Osteoblast (primary cell): Measurements from ENCODE around the gene ACVR1. TPM values are rescaled to one million over a fixed set of nuclear protein-coding genes. Genes with fewer than 3 reads are reported as not detected.

Experiments
- DNase-seq: peaks from one replicate; pipeline ENCODE4 v3.0.0; 2011; ENCODE audit warnings: low spot score, mixed read lengths; ENCODE audit not compliant: insufficient read length; ENCODE audit errors: missing footprints
- H2AFZ ChIP-seq: 2 replicates; pipeline ENCODE4 v1.6.0; 2011; ENCODE audit warnings: mild to moderate bottlenecking, low read length
- H3K27ac ChIP-seq: 2 replicates; pipeline ENCODE4 v1.5.1; 2011; ENCODE audit warnings: mild to moderate bottlenecking, low read depth, low read length, moderate library complexity
- H3K27me3 ChIP-seq: 2 replicates; pipeline ENCODE4 v1.6.0; 2012; ENCODE audit warnings: mild to moderate bottlenecking, control low read depth, inconsistent platforms, low read length, moderate library complexity; ENCODE audit not compliant: insufficient read depth
- H3K36me3 ChIP-seq: 2 replicates; pipeline ENCODE4 v1.5.1; 2011; ENCODE audit warnings: mild to moderate bottlenecking, low read length, control low read depth, moderate library complexity; ENCODE audit not compliant: insufficient read depth
- H3K4me1 ChIP-seq: 2 replicates; pipeline ENCODE4 v1.5.1; 2011; ENCODE audit warnings: mild to moderate bottlenecking, low read length, control low read depth, moderate library complexity; ENCODE audit not compliant: insufficient read depth
- H3K4me2 ChIP-seq: 2 replicates; pipeline ENCODE4 v1.6.0; 2011; ENCODE audit warnings: mild to moderate bottlenecking, low read length; ENCODE audit not compliant: insufficient read depth
- H3K4me3 ChIP-seq: fragments of 200-600 bp; sonication (generic); 3 replicates; pipeline ENCODE4 v1.5.1; 2012; ENCODE audit warnings: mild to moderate bottlenecking, low read length, inconsistent platforms; ENCODE audit not compliant: insufficient read depth
- H3K79me2 ChIP-seq: 2 replicates; pipeline ENCODE4 v1.6.0; 2012; ENCODE audit warnings: mild to moderate bottlenecking, low read length, control low read depth, inconsistent platforms; ENCODE audit not compliant: insufficient read depth
- H3K9me3 ChIP-seq: 2 replicates; pipeline ENCODE4 v1.5.1; 2011; ENCODE audit warnings: low read depth, low read length, control low read depth
- H4K20me1 ChIP-seq: 2 replicates; pipeline ENCODE4 v1.6.0; 2012; ENCODE audit warnings: mild to moderate bottlenecking, low read length, control low read depth; ENCODE audit not compliant: insufficient read depth
- total RNA-seq: library from RNA; depleted of rRNA; stranded (reverse); fragments of >200 nt; gene quantifications from 2 replicates; pipeline ENCODE4 v1.2.3, GENCODE V29; 2012
- TF ChIP-seq, protein P1 (sequence below): IDR thresholded peaks from 2 replicates; pipeline ENCODE4 v1.5.1; 2011; ENCODE audit warnings: mild to moderate bottlenecking, low read depth, low read length, moderate library complexity; ENCODE audit errors: extremely low read depth

Gene ACVR1
- total RNA-seq, 1 donor, result 52.5 TPM

DNA sequence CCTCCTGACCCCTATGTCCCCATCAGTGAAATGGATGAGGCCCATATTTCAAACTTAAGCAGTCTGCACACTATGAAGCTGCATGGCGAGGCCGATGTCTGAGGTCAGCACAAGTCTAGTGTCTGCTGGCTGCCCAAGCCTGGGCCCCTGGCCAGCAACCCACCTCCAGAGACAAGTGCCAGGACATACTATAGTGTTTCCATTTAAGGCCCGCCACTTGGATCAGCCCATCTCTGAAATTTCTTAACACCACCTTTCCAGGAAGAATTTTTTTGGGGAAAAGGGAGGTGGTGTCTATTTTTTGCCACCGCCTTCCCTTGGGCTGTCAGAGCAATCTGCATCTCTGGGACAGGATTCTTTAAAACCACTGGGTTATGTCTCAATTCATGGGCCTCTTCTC is 1.8 kb downstream of the ACVR1 start:
- DNase-seq, result no peak
- H3K27me3 ChIP-seq, result no peaks in the 10 kb centered on the region
- H4K20me1 ChIP-seq, result peaks cover 45% of the 10 kb centered on the region
- peaks cover 54% of the 10 kb centered on the region for H3K79me2 ChIP-seq
- H3K27ac ChIP-seq, result peak overlapping the region; percentile 84
- H3K9me3 ChIP-seq, result no peaks in the 10 kb centered on the region
- H3K36me3 ChIP-seq, result no peaks in the 10 kb centered on the region
- TF ChIP-seq, protein P1, sequence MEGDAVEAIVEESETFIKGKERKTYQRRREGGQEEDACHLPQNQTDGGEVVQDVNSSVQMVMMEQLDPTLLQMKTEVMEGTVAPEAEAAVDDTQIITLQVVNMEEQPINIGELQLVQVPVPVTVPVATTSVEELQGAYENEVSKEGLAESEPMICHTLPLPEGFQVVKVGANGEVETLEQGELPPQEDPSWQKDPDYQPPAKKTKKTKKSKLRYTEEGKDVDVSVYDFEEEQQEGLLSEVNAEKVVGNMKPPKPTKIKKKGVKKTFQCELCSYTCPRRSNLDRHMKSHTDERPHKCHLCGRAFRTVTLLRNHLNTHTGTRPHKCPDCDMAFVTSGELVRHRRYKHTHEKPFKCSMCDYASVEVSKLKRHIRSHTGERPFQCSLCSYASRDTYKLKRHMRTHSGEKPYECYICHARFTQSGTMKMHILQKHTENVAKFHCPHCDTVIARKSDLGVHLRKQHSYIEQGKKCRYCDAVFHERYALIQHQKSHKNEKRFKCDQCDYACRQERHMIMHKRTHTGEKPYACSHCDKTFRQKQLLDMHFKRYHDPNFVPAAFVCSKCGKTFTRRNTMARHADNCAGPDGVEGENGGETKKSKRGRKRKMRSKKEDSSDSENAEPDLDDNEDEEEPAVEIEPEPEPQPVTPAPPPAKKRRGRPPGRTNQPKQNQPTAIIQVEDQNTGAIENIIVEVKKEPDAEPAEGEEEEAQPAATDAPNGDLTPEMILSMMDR, result no peak
- H2AFZ ChIP-seq, result no peak overlapping the region
- H3K4me3 ChIP-seq, result peak overlapping the region; percentile 79
- peaks cover 12% of the 10 kb centered on the region for H3K4me1 ChIP-seq
- peak overlapping the region; percentile 89 for H3K4me2 ChIP-seq

DNA sequence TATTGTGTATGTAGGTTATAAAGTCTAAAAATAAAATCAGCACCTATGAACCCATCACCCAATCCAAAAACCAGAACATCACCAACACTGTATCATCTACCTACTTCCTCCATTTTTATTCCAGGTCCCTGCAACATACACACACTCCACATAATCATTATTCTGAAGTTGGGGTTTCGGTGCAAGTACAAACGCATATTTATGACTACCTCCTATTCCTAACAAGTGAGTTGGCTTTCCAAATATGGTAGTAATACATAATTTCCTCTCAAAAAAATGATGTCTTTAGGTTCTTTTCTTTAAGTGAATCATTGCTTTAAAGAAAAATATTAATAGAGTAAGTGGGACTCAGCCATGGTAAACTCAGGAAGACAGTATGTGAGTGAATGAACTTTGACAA is 3.3 kb downstream of the ACVR1 start:
- H4K20me1 ChIP-seq, result peaks cover 54% of the 10 kb centered on the region
- H3K27me3 ChIP-seq, result no peaks in the 10 kb centered on the region
- no peak overlapping the region for H2AFZ ChIP-seq
- H3K9me3 ChIP-seq, result no peaks in the 10 kb centered on the region
- H3K4me2 ChIP-seq, result no peak overlapping the region
- no peak overlapping the region for H3K27ac ChIP-seq
- TF ChIP-seq, protein P1, result no peak
- H3K36me3 ChIP-seq, result no peaks in the 10 kb centered on the region
- H3K4me1 ChIP-seq, result peaks cover 12% of the 10 kb centered on the region
- H3K79me2 ChIP-seq, result peaks cover 68% of the 10 kb centered on the region
- no peak for DNase-seq
- H3K4me3 ChIP-seq, result no peak overlapping the region

DNA sequence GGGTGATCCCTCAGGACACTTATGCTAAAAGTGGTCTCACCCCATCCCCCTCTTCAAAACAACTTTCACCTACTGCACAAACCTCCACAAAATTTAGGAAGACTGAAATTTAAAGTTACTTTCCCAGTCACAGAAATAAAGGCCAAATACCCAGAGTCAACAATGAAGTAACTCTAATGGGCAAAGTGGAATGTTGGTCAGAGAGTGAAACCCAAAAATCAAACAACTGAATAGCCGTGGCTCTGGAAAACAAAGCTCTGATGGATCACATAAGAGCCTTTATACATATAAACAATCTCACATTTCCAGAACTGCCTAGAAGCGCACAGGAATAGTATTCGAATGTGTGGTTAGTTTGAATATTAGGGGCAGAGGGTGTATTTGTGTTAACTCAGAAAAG is 4.7 kb downstream of the ACVR1 start:
- no peak overlapping the region for H3K27ac ChIP-seq
- no peaks in the 10 kb centered on the region for H3K36me3 ChIP-seq
- peaks cover 16% of the 10 kb centered on the region for H3K4me1 ChIP-seq
- H2AFZ ChIP-seq, result no peak overlapping the region
- H3K4me2 ChIP-seq, result peak overlapping the region; percentile 38
- H3K27me3 ChIP-seq, result no peaks in the 10 kb centered on the region
- no peak for DNase-seq
- TF ChIP-seq, protein P1, result no peak
- no peaks in the 10 kb centered on the region for H3K9me3 ChIP-seq
- H4K20me1 ChIP-seq, result peaks cover 67% of the 10 kb centered on the region
- H3K79me2 ChIP-seq, result peaks cover 82% of the 10 kb centered on the region
- no peak overlapping the region for H3K4me3 ChIP-seq

DNA sequence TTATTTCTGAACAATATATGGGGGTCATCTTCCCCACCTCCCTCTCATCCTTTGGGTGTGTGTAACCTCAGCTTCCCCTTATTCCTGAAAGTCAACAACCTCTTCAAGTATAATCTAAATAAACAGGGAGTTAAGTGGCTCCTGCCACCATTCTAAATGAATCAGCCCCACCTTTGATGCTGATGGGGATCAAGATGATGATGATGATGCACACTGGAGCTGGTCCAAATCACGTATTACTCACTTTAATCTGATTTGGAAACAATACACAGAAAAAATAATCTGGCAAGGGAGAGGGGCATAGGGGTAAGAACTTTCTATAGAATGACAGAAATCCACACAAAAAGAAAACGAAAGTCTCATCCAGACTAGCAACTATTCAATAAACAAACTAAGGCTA is 7.1 kb downstream of the ACVR1 start:
- H3K27me3 ChIP-seq, result no peaks in the 10 kb centered on the region
- H3K4me2 ChIP-seq, result no peak overlapping the region
- peaks cover 99% of the 10 kb centered on the region for H3K79me2 ChIP-seq
- DNase-seq, result no peak
- H4K20me1 ChIP-seq, result peaks cover 72% of the 10 kb centered on the region
- H3K36me3 ChIP-seq, result no peaks in the 10 kb centered on the region
- TF ChIP-seq, protein P1, result no peak
- no peak overlapping the region for H3K27ac ChIP-seq
- no peak overlapping the region for H2AFZ ChIP-seq
- H3K4me3 ChIP-seq, result no peak overlapping the region
- H3K9me3 ChIP-seq, result no peaks in the 10 kb centered on the region
- peaks cover 15% of the 10 kb centered on the region for H3K4me1 ChIP-seq
